Esophagus squamous epithelium (tissue), 4 donors: Measurements from ENCODE around the gene ZNF274.

ENCODE experiments used
- CTCF ChIP-seq, 6 experiments: fragments of 450-650 bp in 4 of 6; fragments of 200-600 bp in 2 of 6; sonication (generic) in 2 of 6; IDR thresholded peaks; one replicate each; pipeline ENCODE4 v1.5.1; 2016 to 2019; ENCODE audit warnings: antibody characterized with exemption in 6 of 6, mild to moderate bottlenecking in 4 of 6, moderate library complexity in 4 of 6
- POLR2A ChIP-seq, 4 donors: fragments of 450-650 bp; IDR thresholded peaks; one replicate each; pipeline ENCODE4 v1.6.1; 2017; ENCODE audit warnings: antibody characterized with exemption in 4 of 4, mild to moderate bottlenecking in 4 of 4, moderate library complexity in 3 of 4

- TF ChIP-seq CTCF (IDR thresholded peaks at IDR 0.05) (peak in 1 of 6 experiments; percentile 20), POLR2A (IDR thresholded peaks at IDR 0.05) (no peak)
Observed at GRCh38 chr19:58218899-58219298, 36.0 kb downstream of the ZNF274 start.
